Stimulated activated effector memory CD8-positive, alpha-beta T cell treated with anti-CD3 and anti-CD28 coated beads, Interleukin-12 subunit alpha, Interleukin-12 subunit beta, amount 100 ng/mL, for 72 hours (primary cell): ENCODE data around the gene ATL3.
A peak's percentile ranks its signal among the peaks of the same experiment; 100 is the strongest.
"Not testable (repeated sequence)": the region's sequence is repeated elsewhere in the genome, so short reads cannot be mapped to it uniquely, and the experiment has no call there.

Experiments
- ATAC-seq: fragments of 150-1000 bp; cut with Tn5 transposase; 2 replicates; pipeline ENCODE4 v1.10.0; 2021
- DNase-seq, 2 donors: peaks; one replicate each; pipeline ENCODE4 v3.0.0; 2021 to 2022; ENCODE audit warnings: low spot score in 2 of 2
- H3K27ac Mint-ChIP-seq: one replicate; pipeline ENCODE4 v1.8.0; 2022; ENCODE audit warnings: mild to moderate bottlenecking, mixed read lengths
- H3K36me3 Mint-ChIP-seq: one replicate; pipeline ENCODE4 v1.8.0; 2022; ENCODE audit warnings: mild to moderate bottlenecking, mixed read lengths
- H3K4me1 Mint-ChIP-seq: one replicate; pipeline ENCODE4 v1.8.0; 2022; ENCODE audit warnings: mixed read lengths
- H3K4me3 Mint-ChIP-seq: one replicate; pipeline ENCODE4 v1.8.0; 2022; ENCODE audit warnings: mild to moderate bottlenecking, mixed read lengths
- H3K9me3 Mint-ChIP-seq: one replicate; pipeline ENCODE4 v1.8.0; 2022; ENCODE audit warnings: mixed read lengths

The ATL3 gene

DNA sequence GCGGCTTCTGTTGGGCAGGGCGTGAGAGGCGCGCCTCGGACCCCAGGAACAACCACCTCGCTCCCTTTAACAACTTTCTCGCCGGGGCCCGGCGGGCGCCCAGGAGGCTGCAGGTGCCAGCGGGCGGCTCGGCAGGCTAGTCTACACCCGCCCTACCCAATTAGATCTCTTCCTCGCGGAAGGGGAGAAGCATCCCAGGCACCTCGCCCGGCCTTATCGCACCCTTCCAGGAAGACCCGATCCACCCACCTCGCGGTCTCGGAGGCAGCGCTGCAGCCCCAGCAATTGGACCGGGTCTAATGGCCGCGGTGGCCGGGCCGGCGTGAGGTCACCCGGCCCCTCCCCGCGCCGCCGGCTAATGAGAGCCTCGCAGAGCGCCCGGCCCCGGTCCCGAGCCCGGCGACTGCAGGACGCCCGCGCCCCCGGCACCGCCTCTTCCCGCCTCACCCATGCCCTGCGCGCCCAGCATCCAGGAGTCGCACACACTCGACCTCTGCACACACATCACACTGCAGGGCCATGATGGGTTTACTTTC is 57.0 kb downstream of the ATL3 start, which contains the start of gene PLAAT3:
TSS of gene PLAAT3 (minus strand) at position 298 of the 536 bp plus-strand sequence. CDS start 419 bp downstream, outside the sequence.
- peak within 1 kb of the TSS; percentile 79 for H3K27ac Mint-ChIP-seq
- no peaks in the 10 kb centered on the region for H3K36me3 Mint-ChIP-seq
- peaks cover 23% of the 10 kb centered on the region for H3K4me1 Mint-ChIP-seq
- peak; percentile 84 for ATAC-seq
- peak; percentile 40 to 76 for DNase-seq
- H3K9me3 Mint-ChIP-seq, result no peaks in the 10 kb centered on the region
- H3K4me3 Mint-ChIP-seq, result peak within 1 kb of the TSS; percentile 86

DNA sequence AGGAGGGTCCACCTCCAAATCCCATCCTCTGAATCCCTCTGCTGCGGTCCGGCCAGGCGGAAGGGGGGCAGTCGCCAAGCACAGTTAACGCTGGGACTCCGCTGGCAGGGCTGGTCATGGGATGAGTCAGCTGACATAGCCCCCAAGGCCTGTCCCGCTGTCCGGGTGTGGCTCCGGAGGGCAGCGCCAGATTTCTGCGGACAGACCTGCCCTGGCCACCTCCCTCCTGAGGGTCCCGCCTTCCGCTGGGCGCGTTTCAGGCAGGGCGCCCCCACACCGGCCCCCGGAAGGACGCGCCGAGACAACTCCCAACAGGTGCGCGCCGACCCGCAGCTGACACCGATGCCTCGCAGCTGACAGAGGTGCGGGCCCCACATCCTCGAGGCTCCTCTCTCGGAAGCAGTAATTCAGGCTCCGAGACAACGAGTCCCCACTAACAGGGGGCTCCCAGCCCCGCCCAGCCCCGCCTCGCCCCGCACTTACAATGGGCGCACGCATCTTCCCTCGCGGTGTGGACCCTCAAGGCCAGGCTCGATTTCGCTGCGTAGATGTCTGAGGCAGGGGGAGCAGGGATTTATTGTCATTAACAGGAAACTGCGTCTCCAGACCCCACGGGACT is 57.5 kb downstream of the ATL3 start:
- ATAC-seq (peak; percentile 71), DNase-seq (peak; percentile 17 to 54)
- Mint-ChIP-seq H3K36me3 (no peaks in the 10 kb centered on the region), H3K27ac (peak overlapping the region; percentile 79), H3K9me3 (no peaks in the 10 kb centered on the region), H3K4me3 (peak overlapping the region; percentile 86), H3K4me1 (peaks cover 29% of the 10 kb centered on the region)

DNA sequence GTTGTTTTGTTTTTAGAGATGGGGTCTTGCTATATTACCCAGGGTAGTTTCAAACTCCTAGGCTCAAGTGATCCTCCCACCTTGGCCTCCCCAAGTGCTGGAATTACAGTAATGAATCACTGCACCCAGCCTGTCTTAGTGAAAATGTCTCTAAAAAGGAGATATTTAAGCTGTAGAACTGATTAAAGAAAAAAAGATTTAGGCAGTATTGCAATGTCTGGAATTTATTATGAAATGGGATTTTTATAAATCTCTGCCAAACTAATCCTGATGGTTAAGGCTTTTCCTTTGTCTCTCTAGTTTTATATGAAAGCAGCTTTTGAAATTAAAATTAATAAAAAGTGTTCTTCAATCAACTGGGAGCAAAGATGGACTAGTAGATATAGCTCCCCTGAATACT is 59.0 kb downstream of the ATL3 start:
- no peaks in the 10 kb centered on the region for H3K36me3 Mint-ChIP-seq
- H3K27ac Mint-ChIP-seq, result no peak overlapping the region
- H3K4me3 Mint-ChIP-seq, result no peak overlapping the region
- H3K4me1 Mint-ChIP-seq, result peaks cover 35% of the 10 kb centered on the region
- H3K9me3 Mint-ChIP-seq, result no peaks in the 10 kb centered on the region
- DNase-seq, result no peak
- no peak for ATAC-seq

DNA sequence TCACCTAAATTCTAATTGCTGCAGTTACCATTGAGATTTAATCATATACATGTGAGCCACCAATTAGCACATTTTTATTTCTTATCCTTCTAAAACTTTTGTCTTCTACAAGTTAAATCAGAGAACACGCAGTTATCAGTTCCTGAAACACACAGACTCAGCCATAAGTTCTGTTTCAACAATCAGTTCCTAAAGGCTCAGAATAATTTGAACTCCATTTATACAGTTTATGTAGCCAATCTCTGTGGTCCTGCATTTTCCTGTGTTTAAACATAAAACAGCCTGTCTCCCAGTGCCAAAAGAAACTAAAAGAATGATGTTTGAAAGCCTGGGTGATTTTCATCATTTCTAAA is 59.8 kb downstream of the ATL3 start:
- no peak for ATAC-seq
- Mint-ChIP-seq H3K9me3 (no peaks in the 10 kb centered on the region), H3K27ac (no peak overlapping the region), H3K4me3 (no peak overlapping the region), H3K36me3 (no peaks in the 10 kb centered on the region), H3K4me1 (peaks cover 43% of the 10 kb centered on the region)
- DNase-seq, result no peak

DNA sequence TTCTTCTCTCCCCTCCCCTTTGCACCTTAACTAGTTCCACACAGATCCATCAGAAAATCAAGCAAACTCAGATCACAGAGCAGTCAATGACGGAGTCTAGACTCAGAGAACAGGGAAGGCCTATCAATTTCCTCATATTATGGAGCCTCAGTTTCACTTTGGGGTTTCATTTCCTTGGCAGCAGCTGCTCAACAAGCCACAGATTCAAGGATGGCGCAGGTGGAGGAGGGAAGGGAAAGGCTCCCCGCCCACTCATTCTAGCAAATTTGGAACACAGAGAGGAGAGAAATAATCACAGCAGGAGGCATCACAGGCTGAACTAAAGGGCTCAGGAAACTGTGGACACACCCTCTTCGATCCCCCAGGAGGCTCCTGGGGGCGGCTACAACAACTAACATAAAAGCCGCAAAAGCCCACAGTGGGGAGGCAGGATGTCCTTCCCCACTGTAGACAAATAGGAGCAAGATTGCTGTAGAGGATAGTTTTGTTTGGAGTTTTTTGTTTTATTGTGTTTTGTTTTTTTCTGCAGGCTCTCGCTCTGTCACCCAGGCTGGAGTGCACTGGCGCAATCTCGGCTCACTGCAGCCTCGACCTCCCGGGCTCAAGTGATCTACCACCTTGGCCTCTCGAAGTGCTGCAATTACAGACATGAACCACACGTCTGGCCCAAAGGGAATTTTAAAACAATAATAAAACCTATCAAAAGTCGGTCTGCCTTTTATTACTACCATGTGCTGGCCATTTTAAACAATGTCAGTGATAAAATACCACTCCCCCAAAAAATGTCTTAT is 60.4 kb downstream of the ATL3 start:
- ATAC-seq (no peak), DNase-seq (no peak)
- peaks cover 45% of the 10 kb centered on the region for H3K4me1 Mint-ChIP-seq
- no peak overlapping the region for H3K4me3 Mint-ChIP-seq
- no peaks in the 10 kb centered on the region for H3K9me3 Mint-ChIP-seq
- no peaks in the 10 kb centered on the region for H3K36me3 Mint-ChIP-seq
- peak overlapping the region; percentile 84 for H3K27ac Mint-ChIP-seq

DNA sequence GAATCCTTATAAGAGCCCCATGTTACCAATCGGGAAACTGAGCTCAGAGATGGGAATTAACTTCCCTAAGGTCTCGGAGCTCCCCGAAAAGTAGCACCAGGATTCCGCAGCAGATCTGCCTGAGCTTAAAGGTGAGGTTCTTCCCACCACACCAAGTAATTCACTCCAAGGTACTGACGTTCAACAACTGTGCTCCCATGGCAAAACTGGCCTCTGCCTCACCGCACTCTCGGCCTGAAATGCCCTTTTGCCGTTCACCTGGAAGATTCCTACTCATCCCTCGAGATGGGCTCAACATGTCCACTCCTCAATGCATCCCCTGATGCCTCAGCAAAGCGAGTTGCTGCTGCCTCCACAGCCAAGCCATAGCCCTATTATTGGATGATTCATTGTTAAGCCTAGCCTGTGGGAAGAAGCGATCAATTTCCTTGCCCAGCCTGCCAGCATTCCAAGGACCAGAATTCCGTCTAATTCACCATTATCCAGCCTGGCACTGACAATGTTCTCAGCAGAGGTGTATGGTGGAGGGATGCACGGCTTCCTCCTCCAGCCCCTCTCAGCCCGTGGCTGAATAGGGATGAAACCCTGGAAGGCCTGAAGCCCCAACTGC is 61.1 kb downstream of the ATL3 start:
- Mint-ChIP-seq H3K4me3 (no peak overlapping the region), H3K9me3 (no peaks in the 10 kb centered on the region), H3K27ac (peak overlapping the region; percentile 84), H3K4me1 (peaks cover 45% of the 10 kb centered on the region), H3K36me3 (no peaks in the 10 kb centered on the region)
- ATAC-seq, result no peak
- DNase-seq, result no peak

DNA sequence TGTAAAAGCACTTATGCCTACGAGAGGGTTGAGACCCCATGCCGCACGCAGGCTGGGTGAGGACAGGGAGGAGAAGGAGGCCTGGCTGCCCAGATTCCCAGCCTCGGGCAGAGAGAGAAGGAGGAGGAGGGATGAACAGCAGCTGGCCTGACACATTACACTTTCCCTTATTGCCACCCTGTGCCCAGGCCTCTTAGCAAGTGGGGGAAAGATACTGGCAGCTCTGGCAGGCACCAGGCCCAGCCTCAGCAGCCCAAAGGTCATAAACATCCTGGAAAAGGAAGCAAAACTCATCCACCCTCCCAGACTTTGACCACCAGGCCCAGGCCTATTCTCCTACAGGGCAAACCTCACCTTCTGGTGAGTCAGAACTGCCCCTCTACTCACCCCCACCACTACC is 61.6 kb downstream of the ATL3 start:
- DNase-seq, result no peak
- Mint-ChIP-seq H3K4me1 (peaks cover 45% of the 10 kb centered on the region), H3K4me3 (no peak overlapping the region), H3K27ac (peak overlapping the region; percentile 84), H3K9me3 (no peaks in the 10 kb centered on the region), H3K36me3 (no peaks in the 10 kb centered on the region)
- no peak for ATAC-seq

DNA sequence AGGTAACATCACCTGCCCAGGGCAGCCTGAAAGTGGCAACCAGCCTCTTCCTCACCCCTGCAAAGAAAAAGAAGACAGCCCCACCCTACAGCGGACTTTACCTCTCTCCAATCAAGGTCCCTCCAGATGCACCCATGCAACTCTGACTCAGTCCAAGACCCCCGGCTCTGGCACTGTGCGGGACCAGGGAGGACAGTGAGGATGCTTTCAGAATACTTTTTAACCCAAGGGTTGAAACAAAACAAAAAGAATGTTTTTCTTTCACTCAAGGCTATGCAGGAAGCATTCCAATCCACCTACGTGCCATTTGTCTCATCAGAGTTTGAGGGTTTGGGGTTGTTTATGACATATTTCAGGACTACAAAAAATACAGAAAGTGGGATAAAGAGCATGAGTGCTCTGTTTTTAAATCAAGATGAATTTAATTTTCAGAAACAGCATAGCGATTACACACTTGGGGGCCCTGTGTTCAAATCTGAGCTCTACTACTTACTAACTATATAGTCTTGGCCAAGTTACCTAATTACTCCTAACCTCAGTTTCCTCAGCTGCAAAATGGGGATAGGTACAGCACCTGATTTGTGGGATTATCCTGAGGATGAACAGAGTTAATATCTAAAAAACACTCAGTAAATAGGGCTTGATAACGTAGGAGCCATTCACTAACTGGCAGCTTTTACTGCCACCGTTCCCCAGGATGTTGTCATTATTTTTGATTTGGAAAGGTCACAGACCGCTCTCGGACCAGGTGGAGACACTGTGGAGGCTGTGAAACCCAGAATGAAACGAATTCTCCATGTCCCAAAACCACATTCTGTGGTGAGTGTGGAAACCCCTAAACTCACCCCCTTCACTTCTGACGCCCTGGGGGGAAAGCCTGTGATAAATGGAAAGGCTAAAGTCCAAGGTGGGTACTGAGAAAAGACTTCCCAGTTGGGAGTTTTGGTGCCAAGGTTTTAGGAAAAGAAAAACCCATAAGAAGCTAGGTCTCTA is 62.5 kb downstream of the ATL3 start:
- DNase-seq (no peak), ATAC-seq (no peak)
- Mint-ChIP-seq H3K4me3 (no peak overlapping the region), H3K36me3 (no peaks in the 10 kb centered on the region), H3K4me1 (peaks cover 47% of the 10 kb centered on the region), H3K9me3 (no peaks in the 10 kb centered on the region), H3K27ac (peak overlapping the region; percentile 84)

DNA sequence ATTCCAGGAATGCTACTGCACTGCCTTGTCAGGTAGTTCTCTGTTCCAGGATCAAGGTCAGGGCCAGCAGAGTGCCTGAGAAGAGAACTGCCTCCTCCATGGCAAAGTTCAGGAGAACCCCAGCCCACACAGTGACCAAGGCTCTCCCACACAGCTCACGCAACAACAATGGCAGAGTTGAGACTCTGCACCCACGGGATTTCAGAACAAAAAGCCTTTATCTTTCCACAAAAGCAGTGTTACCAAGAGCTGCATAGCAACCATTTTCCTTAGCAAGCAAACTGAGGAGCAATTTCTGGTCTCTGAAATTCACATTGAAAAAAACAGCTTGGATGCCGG is 68.0 kb downstream of the ATL3 start:
- Mint-ChIP-seq H3K36me3 (no peaks in the 10 kb centered on the region), H3K9me3 (no peaks in the 10 kb centered on the region)
- DNase-seq, result no peak

DNA sequence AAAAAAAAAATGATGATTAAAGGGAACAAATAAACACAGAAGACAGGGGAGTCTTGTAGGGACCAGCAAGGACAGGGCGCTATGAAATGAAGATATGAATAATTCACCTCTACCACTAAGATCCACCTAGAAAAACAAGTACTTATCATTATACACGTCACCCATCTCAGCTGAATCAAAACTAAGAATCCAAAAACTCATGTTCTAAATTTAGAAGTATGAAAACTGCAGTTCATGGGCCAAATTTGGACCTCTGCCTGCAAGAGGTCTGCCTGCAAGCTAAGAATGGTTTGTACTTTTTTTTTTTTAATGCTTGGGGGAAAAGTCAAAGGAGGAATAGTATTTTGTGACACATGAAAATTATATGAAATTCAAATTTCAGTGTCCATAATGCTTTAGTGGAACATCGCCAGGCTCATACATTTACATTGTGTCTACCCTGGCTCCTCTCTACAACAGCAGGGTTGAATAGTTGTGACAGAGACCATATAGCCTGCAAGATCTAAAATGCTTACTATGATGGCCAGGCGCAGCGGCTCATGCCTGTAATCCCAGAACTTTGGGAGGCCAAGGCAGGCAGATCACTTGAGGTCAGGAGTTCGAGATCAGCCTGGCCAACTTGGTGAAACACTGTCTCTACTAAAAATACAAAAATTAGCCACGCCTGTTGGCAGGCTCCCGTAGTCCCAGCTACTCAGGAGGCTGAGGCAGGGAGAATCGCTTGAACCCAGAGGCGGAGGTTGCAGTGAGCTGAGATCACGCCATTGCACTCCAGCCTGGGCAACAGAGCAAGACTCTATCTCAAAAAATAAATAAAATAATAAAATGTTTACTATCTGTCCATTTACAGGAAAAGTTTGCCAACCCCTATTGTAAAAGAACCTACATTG is 68.6 kb downstream of the ATL3 start:
- H3K9me3 Mint-ChIP-seq, ATAC-seq, H3K27ac Mint-ChIP-seq, DNase-seq, H3K36me3 Mint-ChIP-seq, H3K4me3 Mint-ChIP-seq: not testable (repeated sequence)
- H3K4me1 Mint-ChIP-seq, result peaks cover 23% of the 10 kb centered on the region

More for the DNA sequence above, 68.0 kb downstream of the ATL3 start:
- H3K27ac Mint-ChIP-seq, result no peak overlapping the region
- H3K4me1 Mint-ChIP-seq, result peaks cover 26% of the 10 kb centered on the region
- no peak for ATAC-seq
- H3K4me3 Mint-ChIP-seq, result no peak overlapping the region

DNA sequence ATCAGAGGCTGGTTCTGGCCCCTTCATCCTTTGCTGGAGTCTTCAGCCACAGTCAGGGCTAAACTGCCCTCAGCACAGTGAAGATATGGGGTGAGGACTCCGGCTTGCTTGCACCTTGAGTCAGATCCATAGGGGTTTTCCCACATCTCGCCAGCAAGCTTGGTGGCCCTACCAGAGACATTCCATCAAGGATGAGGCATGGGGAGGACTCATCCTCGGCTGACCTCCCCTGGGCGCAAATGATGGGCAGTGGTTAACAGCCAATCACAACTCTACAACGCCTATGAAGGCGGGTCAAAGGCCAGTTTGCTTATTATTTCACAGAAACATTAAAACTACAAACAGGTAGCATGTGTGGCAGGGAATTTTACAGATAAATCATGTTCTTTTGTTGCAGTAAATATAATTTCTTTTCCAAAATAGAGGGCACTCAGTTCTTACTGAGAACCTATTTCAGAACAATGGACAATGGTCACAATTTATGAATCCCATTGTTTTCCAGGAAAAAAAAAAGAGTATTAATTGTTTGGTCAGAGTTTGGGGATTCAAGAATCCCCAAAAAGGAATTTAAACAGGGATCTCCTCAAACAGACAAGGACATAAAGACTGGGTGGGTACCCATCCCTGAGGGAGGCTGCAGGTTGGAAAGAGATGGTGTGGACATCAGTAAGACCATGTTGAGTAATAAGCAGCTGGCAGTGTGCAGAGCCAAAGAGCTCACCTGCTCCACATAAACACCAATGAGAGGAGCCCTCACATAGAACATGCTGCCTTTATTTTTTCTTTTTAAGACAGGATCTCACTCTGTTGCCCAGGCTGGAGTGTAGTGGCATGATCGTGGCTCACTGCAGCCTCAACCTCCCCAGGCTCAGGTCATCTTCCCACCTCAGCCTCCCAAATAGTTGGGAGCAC is 71.7 kb downstream of the ATL3 start:
- Mint-ChIP-seq H3K27ac (no peak overlapping the region), H3K4me1 (peaks cover 10% of the 10 kb centered on the region), H3K36me3 (peaks cover 30% of the 10 kb centered on the region), H3K9me3 (no peaks in the 10 kb centered on the region), H3K4me3 (no peak overlapping the region)
- ATAC-seq, result no peak
- DNase-seq, result no peak

DNA sequence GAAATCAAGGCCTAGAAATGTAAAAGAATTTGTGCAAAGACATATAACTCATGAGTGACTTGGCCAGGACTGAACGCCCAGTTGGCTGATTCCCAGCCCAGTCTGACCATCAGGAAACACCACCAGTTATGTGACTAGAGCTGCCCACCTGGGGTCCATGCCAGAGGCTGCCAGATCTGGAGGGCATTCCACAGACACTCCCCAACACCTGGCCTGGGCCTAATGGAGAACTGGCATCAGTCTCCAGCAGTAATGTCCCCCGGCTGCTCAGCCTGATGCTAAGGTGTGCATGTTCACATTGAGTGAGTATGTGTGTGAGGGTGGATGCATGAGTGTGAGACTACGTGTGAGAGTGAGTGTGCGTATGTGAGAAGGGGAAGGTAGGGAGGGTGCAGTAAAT is 72.6 kb downstream of the ATL3 start:
- H3K9me3 Mint-ChIP-seq, result no peaks in the 10 kb centered on the region
- no peak for ATAC-seq
- H3K4me3 Mint-ChIP-seq, result no peak overlapping the region
- peaks cover 30% of the 10 kb centered on the region for H3K36me3 Mint-ChIP-seq
- peak overlapping the region; percentile 6 for H3K27ac Mint-ChIP-seq
- no peak for DNase-seq
- H3K4me1 Mint-ChIP-seq, result peaks cover 7% of the 10 kb centered on the region

DNA sequence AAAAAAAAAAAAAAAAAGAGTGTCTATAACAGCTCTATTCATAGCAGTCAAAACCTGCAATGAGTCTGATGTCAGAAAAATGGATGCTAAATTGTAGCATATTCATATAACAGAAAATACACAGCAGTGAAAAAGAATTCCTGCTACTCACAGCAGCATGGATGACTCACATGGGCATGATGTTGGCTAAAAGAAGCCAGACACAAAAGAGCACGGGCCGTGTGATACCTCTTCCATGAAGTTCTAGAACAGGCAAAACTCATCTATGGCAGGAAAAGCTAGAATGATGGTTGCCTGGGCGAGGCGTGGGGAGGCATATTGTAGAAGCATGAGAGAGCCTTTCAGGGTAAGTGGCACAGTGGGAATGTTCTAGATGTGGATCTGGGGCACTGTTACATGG is 75.9 kb downstream of the ATL3 start:
- ATAC-seq (no peak), DNase-seq (no peak)
- H3K4me1 Mint-ChIP-seq, result peaks cover 6% of the 10 kb centered on the region
- H3K9me3 Mint-ChIP-seq, result no peaks in the 10 kb centered on the region
- peaks cover 33% of the 10 kb centered on the region for H3K36me3 Mint-ChIP-seq
- H3K27ac Mint-ChIP-seq, result no peak overlapping the region
- H3K4me3 Mint-ChIP-seq, result no peak overlapping the region
